HG02763 (cell line): Measurements from ENCODE around the gene RNF220.

Source experiments
- ATAC-seq: cut with Tn5 transposase; IDR thresholded peaks from one replicate; pipeline ENCODE4 v1.9.1; 2021; ENCODE audit warnings: mild to moderate bottlenecking, moderate library complexity; ENCODE audit not compliant: unreplicated experiment

Gene RNF220

DNA sequence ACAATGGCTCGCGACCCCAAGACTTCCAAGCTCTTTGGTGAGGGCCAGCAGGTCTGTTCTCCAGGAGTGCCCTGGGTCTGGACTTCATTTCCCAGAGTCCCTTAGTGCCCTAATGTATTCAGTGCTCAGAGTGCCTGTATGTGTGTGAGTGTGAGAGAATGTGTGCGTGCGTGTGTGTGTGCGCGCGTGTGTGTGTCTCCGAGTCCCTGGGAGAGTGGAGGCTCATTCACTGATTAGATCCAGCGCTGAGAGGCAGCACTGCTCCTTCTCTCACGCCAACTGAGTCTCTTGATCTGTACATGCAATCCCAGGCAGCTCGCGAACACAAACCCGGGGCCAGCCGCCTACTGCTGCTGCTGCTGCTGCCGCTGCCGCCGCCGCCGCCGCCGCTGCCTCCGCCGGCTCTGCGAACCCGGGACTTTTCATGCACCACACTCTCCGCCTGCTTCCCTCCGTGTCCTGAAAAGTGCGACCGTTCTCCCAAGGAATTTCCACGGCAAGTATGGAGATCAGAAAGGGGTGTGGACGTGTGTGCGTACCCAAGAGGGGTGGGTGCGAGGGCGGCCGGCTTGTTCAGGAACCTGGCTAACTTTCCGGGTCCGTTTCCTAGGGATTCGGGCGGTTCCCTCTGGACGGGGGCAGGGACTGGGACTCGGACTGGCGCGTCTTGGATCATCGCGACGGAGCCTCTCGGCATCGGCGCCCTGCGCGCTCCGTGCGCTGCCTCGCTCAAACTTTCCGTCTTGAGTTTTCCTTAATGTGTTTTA, at the start of gene RNF220:
Gene RNF220, plus strand, starts transcription at position 225 of the 767 bp plus-strand sequence.
- no peak for ATAC-seq

DNA sequence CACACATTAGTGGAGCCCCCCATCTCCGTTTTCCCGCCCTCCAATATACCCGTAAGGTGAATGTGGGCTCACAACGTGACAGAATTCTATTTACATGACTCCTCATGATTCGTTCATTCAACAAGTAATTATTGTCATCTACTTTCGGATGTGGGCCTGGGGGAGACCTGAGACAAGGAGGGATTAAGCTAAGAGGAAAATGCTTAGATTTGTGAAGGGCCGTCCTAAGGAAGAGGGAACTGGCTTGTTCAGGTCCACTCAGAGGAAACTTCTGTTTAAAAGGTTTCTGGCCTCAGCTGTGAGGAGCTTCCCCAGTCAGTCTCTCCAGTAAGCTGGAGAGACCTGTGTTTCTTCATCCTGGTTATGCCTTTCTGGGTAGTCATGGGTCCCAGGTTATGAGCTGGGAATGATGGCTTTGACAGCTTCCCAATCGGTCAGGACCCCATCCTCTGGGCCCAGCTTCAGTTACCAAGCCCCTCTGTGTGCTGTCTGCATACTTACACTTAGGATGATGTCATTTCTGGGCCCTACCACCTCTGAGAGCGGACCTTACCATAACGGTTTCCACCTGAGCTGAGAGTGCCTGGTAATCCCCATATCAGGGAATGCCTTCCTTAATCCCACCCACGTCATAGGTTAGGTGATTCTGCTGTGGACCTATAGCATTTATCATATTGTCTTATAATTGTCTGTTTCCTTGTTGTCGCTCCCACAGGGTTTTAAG, 49.3 kb upstream of the RNF220 start:
- ATAC-seq: no peak

DNA sequence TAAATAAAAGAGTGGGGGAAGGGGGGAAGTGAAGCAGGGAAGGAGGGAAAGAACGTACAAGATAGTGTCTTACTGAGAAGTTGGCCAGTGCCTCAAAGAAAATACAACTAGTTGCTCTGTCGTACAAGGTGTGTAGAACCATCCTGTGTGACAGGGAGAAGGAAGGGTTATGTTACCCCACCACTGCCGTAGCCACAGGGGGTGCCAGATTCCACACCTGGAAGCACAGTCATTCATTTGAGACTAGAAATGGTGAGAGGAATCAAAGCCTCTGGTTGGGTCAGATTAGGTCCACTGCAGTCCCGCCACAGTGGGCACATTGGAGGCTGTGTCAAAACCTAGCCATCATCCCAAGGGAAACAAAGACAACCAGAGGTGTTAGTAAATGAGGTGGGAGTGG, 47.3 kb upstream of the RNF220 start:
- ATAC-seq: no peak

DNA sequence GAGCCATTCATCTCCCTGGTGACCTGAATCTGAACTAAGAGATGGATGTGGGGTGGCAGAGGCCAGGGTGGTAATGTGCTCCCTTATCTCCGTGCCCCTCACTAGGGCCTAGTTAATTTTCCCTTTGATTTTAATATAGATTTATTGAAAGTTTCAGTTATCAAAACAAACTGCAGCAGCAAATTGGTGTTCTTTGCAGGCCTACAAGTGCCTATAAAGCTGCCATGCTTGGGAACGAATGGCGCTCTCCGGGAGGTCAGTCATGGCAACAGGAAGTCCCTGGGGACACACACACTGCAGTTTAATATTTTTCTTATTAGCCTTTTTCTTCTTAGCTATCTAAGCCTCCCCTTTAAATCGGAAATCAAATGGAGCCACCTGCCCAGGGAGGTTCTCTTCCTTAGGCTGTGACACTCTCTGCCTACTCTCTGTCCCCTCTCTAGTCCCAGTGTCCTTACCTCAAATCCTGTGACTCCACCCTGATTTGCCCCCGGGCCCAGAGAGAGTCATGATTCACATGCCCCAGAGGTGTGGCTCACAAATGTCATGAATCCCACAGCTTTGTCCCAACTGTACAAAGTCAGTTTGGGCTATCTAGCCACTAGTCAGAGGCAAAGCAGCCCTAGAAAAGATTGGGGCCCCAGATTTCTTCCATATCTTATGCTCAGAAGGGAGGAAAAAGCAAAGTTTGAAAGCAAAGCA, 45.7 kb upstream of the RNF220 start:
- ATAC-seq: no peak

DNA sequence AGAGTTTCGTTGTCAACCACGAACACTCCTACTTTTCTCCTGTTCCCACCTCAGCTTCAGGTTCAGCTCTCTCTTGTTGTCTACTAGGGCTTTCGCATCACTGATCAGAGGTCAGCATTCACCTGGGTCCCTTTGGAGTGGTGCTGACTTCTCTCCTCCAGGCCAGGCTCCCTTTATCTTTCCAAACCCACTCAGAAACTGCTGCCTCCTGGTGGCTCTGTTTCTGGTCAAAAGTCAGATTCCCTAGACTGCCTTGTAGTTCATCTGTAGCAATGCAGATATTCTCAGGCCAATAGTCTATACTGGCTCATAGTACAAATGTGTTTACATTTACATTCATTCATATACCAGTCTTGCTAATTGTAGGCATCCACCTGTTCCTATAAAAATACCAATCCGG, 43.6 kb upstream of the RNF220 start:
- ATAC-seq: no peak

DNA sequence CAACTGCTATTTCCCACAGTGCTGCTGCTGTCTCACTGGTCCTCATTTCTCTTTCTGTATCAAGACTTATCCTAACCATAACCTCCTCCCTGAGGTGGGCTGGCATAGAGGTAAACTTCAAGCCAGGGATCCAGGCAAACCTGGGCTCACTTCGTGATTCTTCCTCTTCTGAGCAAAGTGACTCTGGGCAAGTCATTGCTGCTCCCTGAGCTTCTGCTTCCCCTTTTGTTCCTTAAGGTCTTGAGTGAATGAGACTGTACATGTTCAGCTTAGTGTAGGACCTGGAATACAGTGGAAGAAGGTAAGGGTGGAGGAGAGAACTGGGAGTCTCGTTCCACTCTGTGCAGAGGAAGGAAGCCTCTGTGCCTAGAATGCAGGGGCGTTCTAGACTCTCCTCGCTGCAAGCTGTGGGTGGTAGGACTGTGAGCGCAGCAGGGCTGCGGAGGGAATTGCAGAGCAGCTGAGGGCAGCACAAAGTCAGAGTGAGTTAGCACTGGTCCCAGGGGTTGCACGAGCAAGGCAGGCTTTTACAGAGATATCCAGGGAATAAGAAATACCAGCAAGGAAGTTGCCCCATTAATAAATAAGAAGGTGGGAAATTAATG, 38.6 kb upstream of the RNF220 start:
- ATAC-seq: no peak

DNA sequence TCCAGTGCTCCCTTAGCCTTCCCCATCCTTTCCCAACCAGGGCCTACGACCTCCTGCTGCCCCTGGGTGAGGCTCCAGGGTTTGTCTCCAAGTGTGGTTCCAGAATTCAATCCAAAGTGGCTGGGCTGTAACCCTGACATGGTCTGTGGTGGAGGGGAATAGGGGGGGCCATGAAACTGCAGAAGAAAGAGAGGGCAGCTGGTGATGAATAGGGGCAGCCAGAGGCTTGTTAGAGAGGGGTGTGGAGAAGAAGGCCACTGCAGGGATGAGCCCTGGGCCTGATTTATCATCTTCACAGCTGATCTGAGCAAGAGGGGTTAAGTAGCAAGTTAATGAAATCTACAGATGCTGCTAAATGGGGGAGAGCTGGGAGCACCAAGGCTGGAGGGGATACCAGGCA, 37.1 kb upstream of the RNF220 start:
- ATAC-seq: no peak

DNA sequence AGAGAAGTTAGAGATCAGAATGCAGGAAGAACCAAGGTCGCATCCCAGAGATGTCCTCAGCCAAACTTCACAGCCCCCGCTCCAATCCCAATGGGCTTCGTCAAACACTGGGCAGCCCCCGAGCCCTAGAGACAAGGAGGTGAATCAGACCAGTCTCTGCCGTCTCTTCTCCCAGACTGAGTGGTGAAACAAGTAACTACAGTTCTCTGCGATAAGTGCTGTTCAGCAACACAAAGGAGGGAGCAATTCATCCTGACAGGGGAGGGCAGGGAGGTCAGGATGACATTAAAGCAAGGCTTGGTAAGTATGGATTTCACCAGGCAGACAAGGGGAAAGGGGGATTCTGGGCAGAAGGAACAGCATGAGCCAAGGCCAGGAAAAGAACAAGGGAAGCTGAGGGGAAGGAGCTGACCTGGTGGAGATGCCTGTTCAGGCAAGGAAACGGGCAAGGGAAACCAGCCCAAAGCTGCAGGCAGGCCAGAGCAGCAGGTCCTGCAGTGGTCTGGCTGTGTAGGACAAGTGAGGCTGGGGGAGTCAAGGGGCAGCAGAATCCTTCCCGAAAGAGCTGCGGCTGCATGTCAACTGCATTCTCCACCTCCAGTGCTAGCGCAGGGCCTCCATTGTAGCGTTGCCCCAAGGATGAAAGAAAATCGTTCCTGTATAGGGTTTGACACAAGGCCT, 36.4 kb upstream of the RNF220 start:
- ATAC-seq: no peak

DNA sequence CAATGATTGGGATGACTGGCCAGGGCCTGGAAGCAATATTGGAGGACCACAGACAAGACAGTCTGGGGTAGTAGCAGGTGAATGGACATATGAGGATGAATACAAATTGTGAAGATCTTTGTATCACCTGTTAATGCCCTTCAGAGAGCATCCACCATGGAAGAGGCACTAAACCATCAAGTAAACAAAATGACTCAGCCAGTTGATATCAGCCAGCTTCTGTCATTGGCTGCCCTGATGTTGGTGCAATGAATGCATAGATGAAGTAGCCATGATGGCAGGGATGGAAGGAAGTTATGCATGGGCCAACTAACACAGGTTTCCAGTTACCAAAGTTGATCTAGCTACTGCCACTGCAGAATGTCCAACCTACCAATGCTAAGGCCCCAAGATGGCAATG, 33.8 kb upstream of the RNF220 start:
- ATAC-seq: no peak

DNA sequence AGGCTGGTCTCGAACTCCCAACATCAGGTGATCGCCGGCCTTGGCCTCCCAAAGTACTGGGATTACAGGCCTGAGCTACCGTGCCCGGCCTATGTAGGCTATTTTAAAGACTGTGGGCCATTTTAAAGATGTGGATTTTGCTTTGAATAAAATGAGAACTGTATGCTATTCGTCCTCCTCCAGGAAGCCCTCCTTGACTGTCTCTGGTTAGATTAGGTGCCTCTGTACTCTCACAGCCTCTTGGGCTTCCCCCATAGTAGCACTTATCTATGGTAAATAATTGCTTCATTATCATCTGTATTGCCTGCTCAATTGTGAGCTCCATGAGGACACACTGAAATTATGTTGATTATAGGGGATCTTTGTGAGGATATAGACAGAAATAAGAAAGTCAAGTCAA, 29.5 kb upstream of the RNF220 start:
- ATAC-seq: no peak

DNA sequence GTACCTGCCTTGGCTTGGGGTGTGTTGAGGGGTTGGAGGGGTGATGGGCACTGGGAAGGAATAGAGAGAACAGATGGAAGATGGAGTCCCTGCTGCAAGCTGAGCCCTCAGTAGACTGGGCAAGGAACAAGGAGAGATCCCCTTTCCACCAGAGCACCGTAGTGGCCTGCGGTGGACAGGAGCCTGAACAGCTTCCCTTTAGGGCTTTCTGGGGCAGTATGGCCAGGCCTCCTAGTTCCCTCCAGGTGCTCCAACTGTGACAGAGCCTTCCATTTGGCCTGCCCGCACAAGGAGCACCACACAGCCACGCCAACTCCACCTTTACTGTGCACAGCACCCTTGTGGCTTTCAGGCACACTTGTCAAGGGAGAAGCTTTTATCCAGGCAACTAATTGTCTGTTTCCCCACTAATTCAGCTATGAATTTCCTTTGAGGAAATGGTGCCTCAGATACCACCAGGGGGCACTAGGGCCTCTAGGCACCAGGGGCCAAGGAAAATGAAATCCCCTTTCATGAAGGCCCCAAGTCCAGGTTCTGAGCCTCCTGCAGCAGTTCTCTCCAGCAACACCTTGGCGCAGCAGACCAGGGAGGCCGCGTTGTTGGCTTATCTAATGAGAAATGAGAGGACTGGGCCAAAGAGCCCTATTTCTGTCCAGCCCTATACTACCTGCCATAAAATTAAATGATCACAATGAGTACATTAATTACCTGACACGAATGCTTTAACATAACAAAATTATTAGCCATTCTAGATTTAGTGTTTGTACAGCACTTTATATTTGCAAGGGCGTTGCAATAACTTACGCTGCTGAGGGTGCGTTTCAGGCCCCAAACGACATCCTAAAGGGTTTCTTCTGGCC, 26.9 kb upstream of the RNF220 start:
- ATAC-seq: no peak

DNA sequence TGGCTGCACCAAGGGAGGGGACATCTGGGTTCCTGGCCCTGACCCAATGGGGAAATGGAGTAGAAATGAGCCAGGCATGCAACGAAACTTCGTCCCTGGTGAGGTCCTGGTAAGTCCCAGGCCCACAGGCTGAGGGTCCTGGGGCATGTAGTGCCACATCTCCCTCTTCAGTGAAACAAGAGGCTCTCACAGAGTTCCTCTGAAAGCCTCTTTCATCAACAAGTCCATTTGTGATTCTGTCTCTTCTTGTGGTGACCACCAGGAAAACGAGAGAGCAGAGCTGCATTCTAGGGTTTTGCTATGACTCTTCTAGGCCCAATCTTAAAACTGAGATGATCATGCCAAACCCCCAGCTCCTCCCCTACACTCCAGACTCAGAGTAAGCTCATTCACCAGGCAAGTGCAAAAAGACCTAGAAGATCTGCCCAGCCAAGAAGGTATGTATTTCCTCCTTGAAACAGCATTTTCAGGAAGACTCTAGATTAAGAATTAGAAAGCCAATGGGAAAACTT, 24.3 kb upstream of the RNF220 start:
- ATAC-seq: no peak

DNA sequence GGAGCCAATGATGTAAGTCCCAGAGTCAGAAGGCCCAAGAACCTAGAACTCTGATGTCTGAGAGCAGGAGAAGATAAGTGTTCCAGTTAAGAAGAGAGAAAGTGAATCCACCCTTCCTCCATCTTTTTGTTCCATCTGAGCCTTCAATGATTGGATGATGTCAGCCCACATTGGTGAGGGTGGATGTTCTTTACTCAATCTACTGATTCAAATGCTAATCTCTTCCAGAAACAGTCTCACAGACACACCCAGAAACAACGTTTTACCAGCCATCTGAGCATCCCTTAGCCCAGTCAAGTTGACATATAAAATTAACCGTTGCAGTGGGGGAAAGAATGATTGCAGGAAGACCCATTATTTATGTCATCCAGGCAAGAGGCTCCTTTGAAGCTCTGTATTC, 16.5 kb upstream of the RNF220 start:
- no peak for ATAC-seq

DNA sequence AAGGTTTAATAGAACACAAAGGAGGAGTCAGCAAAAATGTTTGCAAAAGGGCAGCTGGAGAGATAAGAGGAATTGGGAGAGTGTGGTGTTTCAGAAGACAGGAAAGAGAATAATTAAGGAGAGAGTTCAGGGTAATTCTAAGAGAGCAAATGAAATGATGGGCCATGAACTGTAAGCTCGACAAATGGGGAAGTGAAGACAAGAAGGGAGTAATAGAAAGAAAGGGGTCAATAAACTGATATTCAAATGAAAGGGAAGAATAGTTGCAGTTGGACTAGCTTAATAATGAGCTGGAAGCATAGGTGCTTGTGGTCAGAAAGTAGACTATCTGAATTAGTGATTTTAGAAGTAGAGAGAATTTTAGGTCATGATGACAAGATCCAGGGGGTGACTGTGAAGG, 15.6 kb upstream of the RNF220 start:
- no peak for ATAC-seq

DNA sequence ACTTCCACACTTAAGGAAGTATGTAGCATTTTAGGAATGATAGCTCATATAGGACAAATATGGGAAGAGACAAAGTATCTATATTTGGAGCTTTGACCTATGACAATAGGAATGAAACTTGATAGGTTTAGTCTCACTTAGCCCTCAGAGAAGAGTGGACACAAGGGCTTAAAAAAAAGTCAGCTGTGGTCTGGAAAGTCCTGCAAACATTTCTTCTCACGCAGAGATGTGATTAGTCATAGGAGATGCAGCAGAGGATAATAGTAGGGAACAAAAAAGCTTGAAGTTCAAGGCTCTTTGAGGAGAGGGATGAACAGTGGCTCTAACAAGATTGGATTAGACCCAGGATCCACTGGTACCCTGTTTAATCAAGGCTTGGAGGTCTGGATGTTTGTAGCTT, 14.8 kb upstream of the RNF220 start:
- no peak for ATAC-seq

DNA sequence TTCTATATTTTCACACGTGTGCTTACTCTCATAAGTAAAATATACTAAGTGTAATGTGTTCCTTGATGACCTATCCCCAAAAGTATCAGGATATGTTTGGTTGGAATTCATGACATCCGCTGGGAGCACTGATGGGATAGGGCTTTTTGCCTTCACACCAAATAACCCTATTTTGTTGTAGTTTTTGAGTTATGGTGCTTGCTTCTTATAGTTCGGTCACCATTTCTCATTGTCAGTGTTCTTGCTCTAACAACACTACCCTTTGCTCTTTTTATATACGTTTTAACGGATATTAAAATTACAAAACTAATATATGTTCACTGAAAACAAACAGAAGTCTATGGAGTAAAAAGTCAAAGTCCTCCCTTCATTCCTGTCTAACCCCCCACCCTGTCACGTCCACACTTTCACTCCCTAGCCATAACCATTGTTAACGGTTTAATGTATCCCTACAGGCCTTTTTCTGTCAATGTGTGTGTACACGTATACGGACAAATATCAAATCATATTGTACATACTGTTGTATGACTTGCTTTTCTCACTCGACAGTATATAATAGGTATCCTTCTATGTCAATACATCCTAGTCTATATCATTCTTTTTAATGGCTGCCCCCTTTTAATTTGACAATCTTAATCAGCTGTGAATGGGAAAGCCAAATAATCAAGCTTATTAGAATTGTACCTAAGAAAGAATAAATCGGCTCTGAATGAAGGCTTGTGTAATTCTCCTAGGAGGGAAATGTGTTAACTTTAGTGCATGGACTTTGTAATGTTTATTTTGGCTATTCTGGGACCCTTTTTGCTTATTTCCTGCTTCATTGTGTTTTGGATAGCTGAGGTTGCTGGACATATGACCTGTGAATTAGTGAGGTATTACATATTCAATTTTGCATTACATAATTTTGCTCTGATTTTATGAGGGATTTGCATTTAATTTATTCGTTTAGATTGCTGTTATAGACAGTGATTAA, 3.5 kb upstream of the RNF220 start:
- no peak for ATAC-seq

DNA sequence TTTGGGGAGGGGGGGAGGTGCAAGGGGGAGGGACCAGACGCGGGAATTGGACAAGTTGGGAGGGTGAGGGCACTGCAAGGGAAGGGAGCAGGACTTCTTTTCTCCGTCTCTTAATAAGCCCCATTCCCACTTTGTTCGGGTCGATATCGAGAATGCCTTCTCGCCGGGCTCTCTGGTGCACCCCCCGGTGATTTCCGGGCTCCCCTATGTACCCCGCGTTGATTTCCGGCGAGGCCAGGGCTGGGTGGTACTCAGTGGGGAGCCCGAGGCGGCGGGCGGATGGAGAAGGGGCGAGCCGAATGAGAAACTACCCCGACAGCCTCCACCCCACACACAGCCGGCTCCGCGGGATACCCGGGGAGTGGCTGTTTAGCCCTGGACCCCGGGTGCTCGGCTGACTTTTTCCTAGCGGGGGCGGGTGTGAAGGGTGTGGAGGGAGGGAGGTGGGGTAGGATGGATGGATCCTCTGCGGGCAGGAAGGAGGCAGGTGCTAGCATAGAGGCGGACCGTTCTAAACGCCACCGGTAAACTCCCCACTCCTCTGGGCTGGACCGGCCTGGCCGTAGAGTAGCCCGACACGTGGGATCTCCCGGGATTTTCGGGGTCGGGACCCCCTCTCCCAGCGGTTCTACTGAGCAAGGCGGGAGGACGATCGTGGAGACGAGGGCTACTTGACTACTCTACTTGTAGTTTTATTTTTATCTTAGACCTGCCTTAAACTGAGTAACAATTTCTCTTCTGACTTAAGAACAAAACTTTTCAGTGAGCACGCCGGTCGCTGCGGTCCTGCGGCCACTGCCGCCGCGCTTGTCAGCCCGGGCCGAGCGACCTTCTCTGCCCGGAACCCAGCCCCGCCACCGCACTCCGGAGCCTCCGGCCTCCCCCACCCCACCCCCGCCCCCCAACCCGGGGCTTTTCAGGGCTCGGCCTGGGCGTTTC, 1.0 kb downstream of the RNF220 start:
- no peak for ATAC-seq
